Measurements from ENCODE around the gene LAMC3. TPM values are rescaled to one million over a fixed set of nuclear protein-coding genes. Genes with fewer than 3 reads are reported as not detected.
A peak's percentile ranks its signal among the peaks of the same experiment; 100 is the strongest.

The LAMC3 gene
- total RNA-seq, 1 donor from 2014 or later: 14.2 TPM

- DNase-seq (ENCODE audit: low spot score): no peak
Measured at GRCh38 chr9:131117121-131117761, 108.3 kb downstream of the LAMC3 start.

- no peak for DNase-seq (ENCODE audit: low spot score)
Measured at GRCh38 chr9:131117762-131118145, 108.8 kb downstream of the LAMC3 start.

GRCh38 chr9:131119600-131119999 is 110.6 kb downstream of the LAMC3 start:
- no peak for DNase-seq (ENCODE audit: low spot score)

GRCh38 chr9:131120620-131121228 is 111.8 kb downstream of the LAMC3 start:
- DNase-seq (ENCODE audit: low spot score): no peak

DNA sequence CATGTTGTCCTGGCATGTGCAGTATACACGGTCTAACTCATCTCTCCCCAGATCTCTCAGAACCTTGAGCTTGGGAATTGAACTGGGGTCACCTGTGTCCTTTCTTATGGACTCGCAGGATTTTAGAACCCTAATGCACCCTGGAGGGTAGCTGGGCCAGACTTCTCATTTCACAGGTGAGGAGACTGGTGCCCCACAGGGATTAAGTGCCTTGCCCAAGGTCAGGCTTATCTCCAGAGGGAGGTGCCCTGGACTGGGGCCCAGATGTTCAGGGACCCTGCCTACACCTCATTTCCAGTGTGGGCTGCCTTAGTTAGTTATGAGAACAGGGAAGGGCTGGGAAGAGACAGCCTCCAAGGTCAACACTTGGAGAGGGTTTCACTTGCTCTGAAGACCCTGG is 112.4 kb downstream of the LAMC3 start:
- DNase-seq (ENCODE audit: low spot score): no peak

DNA sequence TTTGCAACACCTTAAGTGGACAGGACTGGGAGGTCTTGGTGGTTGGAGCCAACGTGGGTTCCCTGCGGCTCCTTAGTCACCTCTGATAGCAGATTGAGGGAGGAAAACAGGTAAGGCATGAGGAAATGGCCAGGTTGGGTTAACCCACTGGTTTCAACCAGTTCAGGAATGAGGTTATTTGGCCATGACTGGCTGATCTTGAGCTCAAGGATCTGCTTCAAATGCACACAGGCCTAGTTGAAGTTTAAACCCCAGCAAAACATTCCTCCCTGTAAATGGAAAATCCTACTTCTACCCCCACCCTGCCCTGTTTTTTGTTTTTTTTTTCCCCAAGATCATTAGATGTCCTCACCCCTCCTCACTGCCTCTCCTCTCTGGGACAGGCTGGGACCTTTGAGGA is 113.2 kb downstream of the LAMC3 start:
- no peak for DNase-seq (ENCODE audit: low spot score)

DNA sequence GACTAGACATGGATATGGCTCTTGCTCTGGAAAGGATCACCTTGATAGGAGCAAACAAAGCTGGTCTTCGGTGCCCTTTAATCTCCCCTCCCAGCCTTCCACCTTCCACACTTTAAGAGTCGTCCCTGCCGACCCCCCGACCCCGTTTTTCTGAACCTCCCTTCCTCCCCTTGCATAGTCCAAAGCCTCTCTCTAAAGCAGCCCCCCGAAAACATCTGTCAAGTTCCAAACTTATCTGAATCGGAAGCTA is 116.0 kb downstream of the LAMC3 start:
- no peak for DNase-seq (ENCODE audit: low spot score)

DNA sequence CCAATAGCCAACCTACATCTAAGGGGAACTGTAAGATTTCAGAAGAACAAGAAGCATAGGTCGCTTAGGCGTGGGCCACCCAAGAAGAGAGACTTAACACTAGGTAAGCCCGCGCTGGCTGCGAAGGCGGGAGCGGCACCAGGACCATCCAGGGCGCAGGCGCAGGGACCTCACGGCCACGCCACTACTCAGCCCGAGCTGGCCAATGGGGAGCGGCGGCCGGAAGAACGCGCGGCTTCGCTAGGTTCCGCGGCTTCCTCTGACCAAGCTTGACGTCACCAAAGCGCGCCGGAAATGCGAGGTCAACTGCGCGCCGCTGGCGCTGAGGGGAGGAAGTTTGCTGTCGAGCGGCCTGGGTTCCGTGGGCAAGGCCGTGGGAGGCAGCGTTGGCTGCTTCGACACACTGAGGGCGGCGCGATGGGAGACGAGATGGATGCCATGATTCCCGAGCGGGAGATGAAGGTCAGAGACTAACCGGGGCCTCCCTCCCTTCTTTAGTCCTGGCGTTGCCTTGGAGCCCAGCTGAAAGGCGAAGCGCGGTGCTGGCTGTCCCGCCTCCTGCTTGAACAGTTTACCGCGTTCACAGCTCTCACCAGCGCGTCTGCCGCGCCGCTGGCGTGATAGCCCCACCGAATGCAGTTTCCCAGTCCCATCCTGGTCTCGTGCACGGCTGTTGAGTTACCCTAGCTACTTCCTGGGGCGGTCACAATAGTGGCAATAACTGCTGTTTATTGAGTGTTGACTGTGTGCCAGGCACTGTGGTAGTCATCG is 116.5 kb downstream of the LAMC3 start, which contains the start of gene NUP214:
TSS of gene NUP214 (plus strand) at position 299 of the 771 bp plus-strand sequence. CDS start at position 418, 119 bp downstream.
- DNase-seq (ENCODE audit: low spot score): peak; percentile 99

GRCh38 chr9:131126059-131126426 is 117.1 kb downstream of the LAMC3 start:
- DNase-seq (ENCODE audit: low spot score): no peak

DNA sequence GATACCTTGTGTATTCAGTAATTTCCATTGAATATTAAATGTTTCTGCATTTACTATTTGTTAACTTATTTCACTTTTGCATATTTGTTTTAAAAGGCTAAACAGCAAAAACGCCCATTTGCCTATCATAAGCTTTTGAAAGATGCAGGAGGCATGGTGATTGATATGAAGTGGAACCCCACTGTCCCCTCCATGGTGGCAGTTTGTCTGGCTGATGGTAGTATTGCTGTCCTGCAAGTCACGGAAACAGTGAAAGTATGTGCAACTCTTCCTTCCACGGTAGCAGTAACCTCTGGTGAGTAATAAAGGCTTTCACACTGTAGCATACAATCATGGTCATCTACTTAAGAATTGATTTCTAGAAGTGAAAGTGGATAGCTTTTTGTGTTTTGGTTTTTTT is 120.2 kb downstream of the LAMC3 start:
- no peak for DNase-seq (ENCODE audit: low spot score)

DNA sequence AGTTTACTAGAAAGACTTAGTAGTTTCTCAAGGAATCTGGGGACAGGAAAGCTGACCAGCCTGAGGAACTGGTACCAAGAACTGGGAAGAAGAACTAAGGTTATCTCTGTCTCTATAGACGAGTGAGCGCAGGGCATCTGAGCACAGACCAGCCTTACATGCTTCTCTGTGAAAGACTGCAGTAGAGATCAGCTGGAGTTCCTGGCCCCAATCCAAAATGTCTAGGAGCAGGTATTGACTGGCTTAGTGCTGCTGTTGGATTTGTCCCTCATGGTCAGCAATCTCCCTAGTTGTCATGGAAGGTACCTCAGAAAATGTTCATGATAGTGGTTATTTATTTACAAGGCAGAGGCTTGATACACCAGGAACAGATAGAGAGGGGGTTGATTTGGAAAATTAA is 129.7 kb downstream of the LAMC3 start:
- DNase-seq (ENCODE audit: low spot score): no peak

- no peak for DNase-seq (ENCODE audit: low spot score)
Measured at GRCh38 chr9:131140112-131140511, 131.1 kb downstream of the LAMC3 start.

- no peak for DNase-seq (ENCODE audit: low spot score)
Measured at GRCh38 chr9:131140550-131140949, 131.6 kb downstream of the LAMC3 start.

- DNase-seq (ENCODE audit: low spot score): no peak
Measured at GRCh38 chr9:131142160-131142559, 133.2 kb downstream of the LAMC3 start.

Other genes with a start within 250 kb of the LAMC3 start
- gene ABL1, start 173.9 kb upstream of the LAMC3 start, total RNA-seq: 85.9 TPM
- gene QRFP, start 112.4 kb upstream of the LAMC3 start, total RNA-seq: not detected
- gene FIBCD1, start 69.9 kb upstream of the LAMC3 start, total RNA-seq: 6.0 TPM
- gene AIF1L, start 87.4 kb downstream of the LAMC3 start, total RNA-seq: 7.0 TPM
- gene NUP214, start 116.4 kb downstream of the LAMC3 start, total RNA-seq: 52.1 TPM